HG03520 (cell line): ENCODE data around the gene HBZ.
"Not testable (repeated sequence)": the region's sequence is repeated elsewhere in the genome, so short reads cannot be mapped to it uniquely, and the experiment has no call there.

ENCODE experiments used
- ATAC-seq: cut with Tn5 transposase; IDR thresholded peaks from one replicate; pipeline ENCODE4 v1.9.1; 2021; ENCODE audit warnings: mild to moderate bottlenecking, moderate library complexity; ENCODE audit not compliant: unreplicated experiment

The HBZ gene

GRCh38 chr16:152141-153128 lies at the start of gene HBZ:
TSS of gene HBZ (plus strand) at chr16:152644. CDS start at chr16:152910, 266 bp downstream.
- ATAC-seq, result no peak

GRCh38 chr16:104355-104754 lies 48.1 kb upstream of the HBZ start:
- no peak for ATAC-seq

- no peak for ATAC-seq
These were observed 47.5 kb upstream of the HBZ start for GRCh38 chr16:104928-105327.

- ATAC-seq, result no peak
These were observed 46.9 kb upstream of the HBZ start for GRCh38 chr16:105521-105920.

GRCh38 chr16:106623-107324 lies 45.7 kb upstream of the HBZ start:
- ATAC-seq, result no peak

- no peak for ATAC-seq
These were observed 40.1 kb upstream of the HBZ start for GRCh38 chr16:112153-112840.

- no peak for ATAC-seq
These were observed 38.1 kb upstream of the HBZ start for GRCh38 chr16:114327-114726.

GRCh38 chr16:116015-116414 lies 36.4 kb upstream of the HBZ start:
- ATAC-seq, result no peak

- ATAC-seq, result no peak
These were observed 34.8 kb upstream of the HBZ start for GRCh38 chr16:117379-118365.

GRCh38 chr16:118857-119256 lies 33.6 kb upstream of the HBZ start:
- no peak for ATAC-seq

- no peak for ATAC-seq
These were observed 33.1 kb upstream of the HBZ start for GRCh38 chr16:119295-119694.

- no peak for ATAC-seq
These were observed 32.5 kb upstream of the HBZ start for GRCh38 chr16:119835-120491.

GRCh38 chr16:120756-121155 lies 31.7 kb upstream of the HBZ start:
- no peak for ATAC-seq

- no peak for ATAC-seq
These were observed 30.1 kb upstream of the HBZ start for GRCh38 chr16:122361-122760.

GRCh38 chr16:123558-124350 lies 28.7 kb upstream of the HBZ start:
- ATAC-seq, result not testable (repeated sequence)

GRCh38 chr16:125011-125410 lies 27.4 kb upstream of the HBZ start:
- ATAC-seq, result no peak

- no peak for ATAC-seq
These were observed 23.4 kb upstream of the HBZ start for GRCh38 chr16:129075-129474.

- no peak for ATAC-seq
These were observed 21.8 kb upstream of the HBZ start for GRCh38 chr16:130533-131173.
